Measurements from ENCODE around the gene ANKDD1A.

- TF ChIP-seq POLR2AphosphoS5 (IDR thresholded peaks at IDR 0.05) (no peak), CTCF (IDR thresholded peaks at IDR 0.05) (no peak), EP300 (IDR thresholded peaks at IDR 0.05) (no peak), POLR2A (IDR thresholded peaks at IDR 0.05) (no peak)
Measured at GRCh38 chr15:64862408-64862807, 49.3 kb upstream of the ANKDD1A start.

Measured in stomach (tissue), 4 donors.